Endodermal cell (in vitro differentiated cells): ENCODE results near the gene ZMAT5. TPM values are rescaled to one million over a fixed set of nuclear protein-coding genes. Genes with fewer than 3 reads are reported as not detected.

Source experiments
- DNase-seq: peaks from one replicate; pipeline ENCODE4 v3.0.0-alpha.2; 2017
- H3K27ac ChIP-seq: 2 replicates; pipeline ENCODE4 v1.5.1; 2013; ENCODE audit warnings: mild to moderate bottlenecking, low read depth, low read length, moderate library complexity
- H3K27me3 ChIP-seq: 2 replicates; pipeline ENCODE4 v1.6.1; 2013; ENCODE audit warnings: mild to moderate bottlenecking, low read length, moderate library complexity; ENCODE audit not compliant: insufficient read depth, control insufficient read depth, poor library complexity, severe bottlenecking
- H3K36me3 ChIP-seq: 2 replicates; pipeline ENCODE4 v1.7.0; 2013; ENCODE audit warnings: mild to moderate bottlenecking, low read length, moderate library complexity; ENCODE audit not compliant: control insufficient read depth, insufficient read depth
- H3K4me1 ChIP-seq: one replicate; pipeline ENCODE4 v1.7.0; 2013; ENCODE audit warnings: low read length; ENCODE audit not compliant: control insufficient read depth, insufficient read depth
- H3K4me3 ChIP-seq: 2 replicates; pipeline ENCODE4 v1.5.1; 2013; ENCODE audit warnings: mild to moderate bottlenecking, low read length, moderate library complexity
- H3K9ac ChIP-seq: 2 replicates; pipeline ENCODE4 v1.6.1; 2013; ENCODE audit warnings: mild to moderate bottlenecking, low read length, moderate library complexity; ENCODE audit not compliant: poor library complexity, severe bottlenecking; ENCODE audit errors: extremely low read depth
- H3K9me3 ChIP-seq: 2 replicates; pipeline ENCODE4 v1.6.1; 2013; ENCODE audit warnings: mild to moderate bottlenecking, low read length, moderate library complexity; ENCODE audit not compliant: control insufficient read depth
- H3K27ac Mint-ChIP-seq: 2 replicates; pipeline ENCODE4 v1.8.0; 2020; ENCODE audit warnings: mixed read lengths
- H3K27me3 Mint-ChIP-seq: 2 replicates; pipeline ENCODE4 v1.8.0; 2021; ENCODE audit warnings: mild to moderate bottlenecking, mixed read lengths; ENCODE audit not compliant: insufficient read depth
- H3K36me3 Mint-ChIP-seq: 2 replicates; pipeline ENCODE4 v1.8.0; 2020; ENCODE audit warnings: low read depth, mixed read lengths
- H3K4me1 Mint-ChIP-seq: 2 replicates; pipeline ENCODE4 v1.8.0; 2020; ENCODE audit warnings: mixed read lengths
- H3K4me3 Mint-ChIP-seq: 2 replicates; pipeline ENCODE4 v1.8.0; 2020; ENCODE audit warnings: mild to moderate bottlenecking, moderate library complexity, mixed read lengths
- H3K9me3 Mint-ChIP-seq: 2 replicates; pipeline ENCODE4 v1.8.0; 2020; ENCODE audit warnings: mild to moderate bottlenecking, mixed read lengths
- WGBS, 2 experiments: methylation state at CpG; one replicate each; pipeline versions ENCODE4 v1.1.5 to v1.1.7; 2013; ENCODE audit warnings: missing lambda C conversion rate in 2 of 2, mixed read lengths in 1 of 2; ENCODE audit not compliant: insufficient coverage in 1 of 2, insufficient read length in 1 of 2; 5-methylcytosine and 5-hydroxymethylcytosine counted together
- total RNA-seq, 2 donors: library from RNA; stranded (reverse); fragmentation: NEBNext Ultra II Directional in 1 of 2; extraction: Animal tissue kit (Norgen Biotek cat#: 25700) in 1 of 2; gene quantifications; 2 replicates in 1 of 2; 3 replicates in 1 of 2; pipeline ENCODE4 v1.2.1, GENCODE V29; 2021
- TF ChIP-seq, protein P1 (sequence below): fragments of 200-600 bp; sonication (generic); conservative IDR thresholded peaks from 2 replicates; pipeline ENCODE4 v1.5.0; 2021; ENCODE audit warnings: antibody characterized with exemption, mild to moderate bottlenecking

ZMAT5 gene
- total RNA-seq, 2 donors from 2014 or later, result 15.5 to 22.5 TPM

DNA sequence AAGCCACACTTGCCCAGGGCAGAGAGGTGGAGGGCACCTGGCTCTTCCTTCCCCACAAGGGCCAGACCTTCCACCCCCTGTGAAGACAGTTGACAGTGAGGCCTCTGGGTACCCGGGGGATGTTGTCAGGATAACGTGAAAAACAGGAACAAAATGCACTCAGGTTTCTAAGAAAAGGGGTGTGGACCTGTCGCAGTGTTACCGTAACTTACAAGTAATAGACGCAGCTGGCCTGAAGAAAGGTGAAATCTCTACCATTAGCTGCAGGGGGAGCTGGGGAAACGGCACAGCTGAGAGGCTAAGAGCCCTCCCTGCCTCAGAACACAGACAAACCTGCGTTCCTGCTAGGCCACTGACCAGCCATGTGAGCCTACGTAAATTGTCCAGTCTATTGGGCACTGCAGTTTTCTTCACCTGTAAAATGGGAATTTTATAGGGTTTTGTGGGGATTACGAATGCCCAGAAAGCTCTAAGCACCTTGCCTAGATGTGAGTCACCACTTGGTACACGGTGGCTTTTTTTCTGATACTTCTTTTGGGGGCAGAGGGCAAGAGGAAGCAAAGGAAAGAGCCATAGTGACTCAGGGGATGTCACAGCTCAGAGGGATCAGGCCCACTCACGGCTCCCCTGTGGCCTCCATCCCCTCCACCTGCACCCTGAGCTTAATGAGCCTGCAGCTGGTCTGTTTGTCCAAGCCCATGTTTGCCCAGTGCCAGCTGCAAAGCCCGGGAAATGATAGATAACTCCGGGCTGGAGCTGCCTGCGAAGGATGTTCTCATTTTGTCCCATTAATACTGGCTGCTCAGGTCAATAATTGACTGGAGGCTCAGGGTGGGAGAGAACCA, 65.4 kb downstream of the ZMAT5 start:
- Mint-ChIP-seq H3K9me3 (no peaks in the 10 kb centered on the region), H3K4me1 (peaks cover 22% of the 10 kb centered on the region), H3K4me3 (no peak overlapping the region), H3K36me3 (no peaks in the 10 kb centered on the region), H3K27ac (peak overlapping the region; percentile 28), H3K27me3 (peaks cover 14% of the 10 kb centered on the region)
- no peak overlapping the region for H3K4me3 ChIP-seq
- no peak overlapping the region for H3K9ac ChIP-seq
- TF ChIP-seq, protein P1, sequence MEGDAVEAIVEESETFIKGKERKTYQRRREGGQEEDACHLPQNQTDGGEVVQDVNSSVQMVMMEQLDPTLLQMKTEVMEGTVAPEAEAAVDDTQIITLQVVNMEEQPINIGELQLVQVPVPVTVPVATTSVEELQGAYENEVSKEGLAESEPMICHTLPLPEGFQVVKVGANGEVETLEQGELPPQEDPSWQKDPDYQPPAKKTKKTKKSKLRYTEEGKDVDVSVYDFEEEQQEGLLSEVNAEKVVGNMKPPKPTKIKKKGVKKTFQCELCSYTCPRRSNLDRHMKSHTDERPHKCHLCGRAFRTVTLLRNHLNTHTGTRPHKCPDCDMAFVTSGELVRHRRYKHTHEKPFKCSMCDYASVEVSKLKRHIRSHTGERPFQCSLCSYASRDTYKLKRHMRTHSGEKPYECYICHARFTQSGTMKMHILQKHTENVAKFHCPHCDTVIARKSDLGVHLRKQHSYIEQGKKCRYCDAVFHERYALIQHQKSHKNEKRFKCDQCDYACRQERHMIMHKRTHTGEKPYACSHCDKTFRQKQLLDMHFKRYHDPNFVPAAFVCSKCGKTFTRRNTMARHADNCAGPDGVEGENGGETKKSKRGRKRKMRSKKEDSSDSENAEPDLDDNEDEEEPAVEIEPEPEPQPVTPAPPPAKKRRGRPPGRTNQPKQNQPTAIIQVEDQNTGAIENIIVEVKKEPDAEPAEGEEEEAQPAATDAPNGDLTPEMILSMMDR, result peak; percentile 67
- no peaks in the 10 kb centered on the region for H3K9me3 ChIP-seq
- peak overlapping the region; percentile 12 for H3K27ac ChIP-seq
- H3K36me3 ChIP-seq, result no peaks in the 10 kb centered on the region
- H3K27me3 ChIP-seq, result peaks cover 9% of the 10 kb centered on the region
- WGBS, 2 experiments, result 45 to 53% methylated on average over 12 to 14 of the region's 14 CpGs
- peaks cover 24% of the 10 kb centered on the region for H3K4me1 ChIP-seq
- DNase-seq, result peak; percentile 82

DNA sequence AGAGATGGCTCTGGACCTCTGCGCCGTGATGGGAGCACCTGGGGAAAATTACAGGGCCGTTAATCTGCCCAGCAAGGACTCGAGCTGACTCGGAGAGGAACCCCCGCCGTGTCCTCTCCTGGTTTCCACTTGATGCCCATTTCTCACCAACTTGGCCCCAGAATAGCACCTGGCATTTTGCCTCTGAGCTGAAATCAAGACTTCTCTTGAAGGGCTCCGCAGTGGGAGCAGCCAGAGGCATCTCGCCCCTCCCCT, 66.0 kb downstream of the ZMAT5 start:
- no peaks in the 10 kb centered on the region for H3K9me3 Mint-ChIP-seq
- no peak overlapping the region for H3K9ac ChIP-seq

DNA sequence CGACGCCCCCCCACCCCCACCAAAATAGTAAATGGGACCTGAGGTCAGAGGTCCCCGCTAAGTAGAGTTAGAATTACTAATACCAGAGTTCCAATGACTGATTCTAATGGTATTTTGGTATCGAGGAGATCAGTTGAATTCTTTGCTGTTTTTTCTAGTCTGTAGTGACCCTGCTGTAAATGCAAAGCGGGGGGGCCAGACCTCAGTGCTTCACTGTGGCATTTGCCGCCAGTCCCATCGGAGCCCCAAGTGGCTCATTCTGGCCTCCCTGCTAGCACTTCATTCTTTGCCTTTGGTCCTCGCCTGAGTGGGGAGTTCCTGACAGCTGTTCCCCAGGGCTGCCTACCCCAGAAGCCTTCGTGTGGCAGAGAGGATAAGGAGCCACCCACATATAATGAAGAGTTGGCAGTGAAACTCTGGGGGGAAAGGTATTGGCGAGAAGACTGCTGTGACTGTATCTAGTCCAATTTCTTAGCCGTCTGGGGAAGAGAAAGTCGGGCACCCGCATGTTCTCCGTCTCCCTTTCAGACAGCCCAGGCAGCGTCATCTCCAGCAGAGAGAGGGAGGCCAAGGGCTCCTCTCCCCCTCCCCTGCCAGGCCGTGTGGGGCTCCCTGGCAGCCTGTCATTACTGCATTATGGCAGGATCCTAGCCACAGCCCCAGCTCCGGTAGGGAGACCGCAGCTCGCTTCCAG, 66.5 kb downstream of the ZMAT5 start:
- Mint-ChIP-seq H3K4me3 (no peak overlapping the region), H3K4me1 (peaks cover 22% of the 10 kb centered on the region), H3K9me3 (no peaks in the 10 kb centered on the region), H3K27ac (no peak overlapping the region), H3K27me3 (peaks cover 9% of the 10 kb centered on the region), H3K36me3 (peaks cover 5% of the 10 kb centered on the region)
- Histone ChIP-seq H3K4me1 (peaks cover 24% of the 10 kb centered on the region), H3K9me3 (no peaks in the 10 kb centered on the region), H3K4me3 (no peak overlapping the region), H3K27me3 (peaks cover 9% of the 10 kb centered on the region), H3K9ac (no peak overlapping the region), H3K36me3 (peaks cover 9% of the 10 kb centered on the region), H3K27ac (no peak overlapping the region)
- WGBS, 2 experiments, result 75 to 88% methylated on average over 13 to 19 of the region's 19 CpGs
- TF ChIP-seq, protein P1, result no peak
- no peak for DNase-seq

More for the DNA sequence above, 66.0 kb downstream of the ZMAT5 start:
- Mint-ChIP-seq H3K36me3 (peaks cover under 1% of the 10 kb centered on the region), H3K27ac (no peak overlapping the region), H3K4me1 (peaks cover 22% of the 10 kb centered on the region), H3K27me3 (peaks cover 9% of the 10 kb centered on the region), H3K4me3 (no peak overlapping the region)
- Histone ChIP-seq H3K27me3 (peaks cover 9% of the 10 kb centered on the region), H3K36me3 (peaks cover 4% of the 10 kb centered on the region), H3K9me3 (no peaks in the 10 kb centered on the region), H3K4me3 (no peak overlapping the region), H3K4me1 (peaks cover 24% of the 10 kb centered on the region), H3K27ac (no peak overlapping the region)
- no peak for DNase-seq
- TF ChIP-seq, protein P1, result no peak
- WGBS, 2 experiments, result 67 to 79% methylated on average over 7 to 9 of the region's 9 CpGs
